Measurements from ENCODE around the gene ACVR1B. TPM values are rescaled to one million over a fixed set of nuclear protein-coding genes. Genes with fewer than 3 reads are reported as not detected.

ACVR1B gene
- total and polyA plus RNA-seq, 4 donors, result 16.1 to 50.5 (median 37.8) TPM

DNA sequence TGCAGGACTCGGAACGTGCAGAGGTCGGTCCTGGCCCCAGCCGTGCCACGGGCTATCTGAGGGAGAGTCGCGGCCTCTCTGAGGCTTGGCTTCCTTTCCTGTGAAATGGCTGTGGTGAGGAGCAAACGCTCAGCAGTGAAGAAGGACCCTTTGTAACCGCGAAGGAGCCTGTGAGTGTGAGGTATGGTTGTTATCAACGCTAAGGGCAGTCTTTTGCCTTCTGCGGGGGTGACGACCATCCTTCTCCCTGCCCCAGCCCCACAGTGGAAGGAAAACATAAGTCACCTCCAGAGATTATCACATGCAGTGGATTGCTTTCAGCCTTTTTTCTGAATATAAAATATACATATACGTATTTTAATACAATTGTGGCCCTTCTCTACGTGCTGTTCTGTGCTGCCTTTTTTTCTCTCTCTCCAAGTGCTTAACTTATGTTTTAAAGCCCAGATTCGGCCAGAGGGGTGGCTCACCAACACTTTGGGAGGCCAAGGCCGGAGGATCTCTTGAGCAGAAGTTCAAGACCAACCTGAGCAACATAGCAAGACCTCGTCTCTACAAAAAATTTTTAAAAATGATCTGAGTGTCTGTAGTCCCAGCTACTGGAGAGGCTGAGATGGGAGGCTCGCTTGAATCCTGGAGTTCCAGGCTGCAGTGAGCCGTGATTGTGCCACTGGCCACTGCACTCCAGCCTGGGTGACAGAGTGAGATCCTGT lies 72.6 kb downstream of the ACVR1B start:
- no peak for DNase-seq (ENCODE audit: low read depth in 4 of 6, low spot score in 6 of 6)
- Histone ChIP-seq H3K4me3 (ENCODE audit: low read depth, low read length) (peak overlapping the region; percentile 60), H3K4me1 (ENCODE audit: control insufficient read depth, insufficient read depth, low read length) (peaks cover 44% of the 10 kb centered on the region), H3K27me3 (ENCODE audit: control insufficient read depth, insufficient read depth, low read length) (peaks cover 10% of the 10 kb centered on the region), H3K36me3 (ENCODE audit: control insufficient read depth, insufficient read depth, low read length) (no peaks in the 10 kb centered on the region), H3K27ac (ENCODE audit: low read depth, low read length) (peak overlapping the region; percentile 8), H3K9me3 (ENCODE audit: control insufficient read depth, insufficient read depth, low read length) (no peaks in the 10 kb centered on the region)
- WGBS (ENCODE audit: insufficient coverage), result 75% methylated on average over 4 of the region's 20 CpGs

DNA sequence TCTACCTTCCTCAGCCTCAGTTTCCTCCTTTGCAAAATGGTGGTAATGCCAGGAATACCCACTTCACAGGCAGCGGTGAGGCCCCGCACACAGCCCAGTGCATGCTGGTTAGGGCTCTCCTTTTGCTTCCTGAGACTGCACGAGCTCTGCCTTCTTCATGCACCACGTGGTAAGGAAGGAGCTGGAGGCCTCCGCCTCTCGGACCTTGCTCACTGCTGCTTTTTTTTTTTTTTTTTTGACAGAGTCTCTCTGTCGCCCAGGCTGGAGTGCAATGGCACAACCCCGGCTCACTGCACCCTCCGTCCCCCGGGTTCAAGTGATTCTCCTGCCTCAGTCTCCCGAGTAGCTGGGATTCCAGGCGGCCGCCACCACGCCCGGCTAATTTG lies 73.3 kb downstream of the ACVR1B start:
- Histone ChIP-seq H3K4me1 (ENCODE audit: control insufficient read depth, insufficient read depth, low read length) (peaks cover 51% of the 10 kb centered on the region), H3K9me3 (ENCODE audit: control insufficient read depth, insufficient read depth, low read length) (no peaks in the 10 kb centered on the region), H3K36me3 (ENCODE audit: control insufficient read depth, insufficient read depth, low read length) (no peaks in the 10 kb centered on the region), H3K27me3 (ENCODE audit: control insufficient read depth, insufficient read depth, low read length) (peaks cover 8% of the 10 kb centered on the region), H3K4me3 (ENCODE audit: low read depth, low read length) (no peak overlapping the region), H3K27ac (ENCODE audit: low read depth, low read length) (no peak overlapping the region)
- WGBS (ENCODE audit: insufficient coverage), result 90% methylated on average over 14 of the region's 15 CpGs
- DNase-seq (ENCODE audit: low read depth in 4 of 6, low spot score in 6 of 6), result no peak

GRCh38 chr12:52026263-52026662 lies 74.8 kb downstream of the ACVR1B start:
- peak overlapping the region; percentile 60 for H3K27ac ChIP-seq (ENCODE audit: low read depth, low read length)
- H3K4me3 ChIP-seq (ENCODE audit: low read depth, low read length), result no peak overlapping the region
- H3K27me3 ChIP-seq (ENCODE audit: control insufficient read depth, insufficient read depth, low read length), result peaks cover 8% of the 10 kb centered on the region
- peaks cover 53% of the 10 kb centered on the region for H3K4me1 ChIP-seq (ENCODE audit: control insufficient read depth, insufficient read depth, low read length)
- no peak for DNase-seq (ENCODE audit: low read depth in 4 of 6, low spot score in 6 of 6)
- 100% methylated on average over 3 of the region's 5 CpGs for WGBS (ENCODE audit: insufficient coverage)
- H3K9me3 ChIP-seq (ENCODE audit: control insufficient read depth, insufficient read depth, low read length), result no peaks in the 10 kb centered on the region
- no peaks in the 10 kb centered on the region for H3K36me3 ChIP-seq (ENCODE audit: control insufficient read depth, insufficient read depth, low read length)

GRCh38 chr12:52027085-52027843 lies 75.8 kb downstream of the ACVR1B start:
- 74% methylated on average over 12 of the region's 12 CpGs for WGBS (ENCODE audit: insufficient coverage)
- no peak overlapping the region for H3K27ac ChIP-seq (ENCODE audit: low read depth, low read length)

DNA sequence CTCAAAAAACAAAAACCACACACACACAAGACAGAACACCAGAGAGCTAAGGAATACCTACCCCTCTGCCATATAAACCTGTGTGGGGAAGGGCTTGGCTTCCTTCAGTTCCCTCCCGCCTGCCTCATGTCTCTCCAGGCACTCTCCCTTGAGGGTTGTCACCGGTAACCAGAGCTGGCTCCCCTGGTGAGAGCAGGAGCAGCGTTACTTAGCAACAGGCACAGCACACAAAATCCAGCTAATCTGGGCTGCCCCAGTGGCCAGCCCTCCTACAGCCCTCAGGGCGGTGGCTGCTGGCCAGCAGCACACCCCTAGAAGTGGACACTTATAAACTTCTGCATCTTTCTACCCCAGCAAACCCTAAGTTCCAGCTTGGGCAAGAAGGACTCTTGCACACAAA lies 78.2 kb downstream of the ACVR1B start:
- peak overlapping the region; percentile 67 for H3K27ac ChIP-seq (ENCODE audit: low read depth, low read length)

More at GRCh38 chr12:52027085-52027843, 75.8 kb downstream of the ACVR1B start:
- DNase-seq (ENCODE audit: low read depth in 4 of 6, low spot score in 6 of 6), result no peak
- H3K4me3 ChIP-seq (ENCODE audit: low read depth, low read length), result no peak overlapping the region
- peaks cover 59% of the 10 kb centered on the region for H3K4me1 ChIP-seq (ENCODE audit: control insufficient read depth, insufficient read depth, low read length)
- no peaks in the 10 kb centered on the region for H3K9me3 ChIP-seq (ENCODE audit: control insufficient read depth, insufficient read depth, low read length)
- peaks cover 8% of the 10 kb centered on the region for H3K27me3 ChIP-seq (ENCODE audit: control insufficient read depth, insufficient read depth, low read length)
- no peaks in the 10 kb centered on the region for H3K36me3 ChIP-seq (ENCODE audit: control insufficient read depth, insufficient read depth, low read length)

GRCh38 chr12:52032446-52032803 lies 80.9 kb downstream of the ACVR1B start:
- no peaks in the 10 kb centered on the region for H3K9me3 ChIP-seq (ENCODE audit: control insufficient read depth, insufficient read depth, low read length)
- H3K27me3 ChIP-seq (ENCODE audit: control insufficient read depth, insufficient read depth, low read length), result no peaks in the 10 kb centered on the region
- peak in 2 of 6 donors; percentile 89 to 91 for DNase-seq (ENCODE audit: low read depth in 4 of 6, low spot score in 6 of 6)
- H3K27ac ChIP-seq (ENCODE audit: low read depth, low read length), result peak overlapping the region; percentile 96
- 7% methylated on average over 4 of the region's 5 CpGs for WGBS (ENCODE audit: insufficient coverage)
- peaks cover 52% of the 10 kb centered on the region for H3K4me1 ChIP-seq (ENCODE audit: control insufficient read depth, insufficient read depth, low read length)
- peak overlapping the region; percentile 28 for H3K4me3 ChIP-seq (ENCODE audit: low read depth, low read length)
- H3K36me3 ChIP-seq (ENCODE audit: control insufficient read depth, insufficient read depth, low read length), result no peaks in the 10 kb centered on the region

More for the DNA sequence above, 78.2 kb downstream of the ACVR1B start:
- H3K27me3 ChIP-seq (ENCODE audit: control insufficient read depth, insufficient read depth, low read length), result no peaks in the 10 kb centered on the region
- 23% methylated on average over 4 of the region's 4 CpGs for WGBS (ENCODE audit: insufficient coverage)
- no peak overlapping the region for H3K4me3 ChIP-seq (ENCODE audit: low read depth, low read length)
- peak in 3 of 6 donors; percentile 62 to 81 (median 77) for DNase-seq (ENCODE audit: low read depth in 4 of 6, low spot score in 6 of 6)
- H3K36me3 ChIP-seq (ENCODE audit: control insufficient read depth, insufficient read depth, low read length), result no peaks in the 10 kb centered on the region
- H3K4me1 ChIP-seq (ENCODE audit: control insufficient read depth, insufficient read depth, low read length), result peaks cover 56% of the 10 kb centered on the region
- no peaks in the 10 kb centered on the region for H3K9me3 ChIP-seq (ENCODE audit: control insufficient read depth, insufficient read depth, low read length)

- Histone ChIP-seq H3K4me1 (ENCODE audit: control insufficient read depth, insufficient read depth, low read length) (peaks cover 57% of the 10 kb centered on the region), H3K4me3 (ENCODE audit: low read depth, low read length) (peak overlapping the region; percentile 45), H3K36me3 (ENCODE audit: control insufficient read depth, insufficient read depth, low read length) (no peaks in the 10 kb centered on the region), H3K27ac (ENCODE audit: low read depth, low read length) (peak overlapping the region; percentile 96), H3K27me3 (ENCODE audit: control insufficient read depth, insufficient read depth, low read length) (no peaks in the 10 kb centered on the region), H3K9me3 (ENCODE audit: control insufficient read depth, insufficient read depth, low read length) (no peaks in the 10 kb centered on the region)
- DNase-seq (ENCODE audit: low read depth in 4 of 6, low spot score in 6 of 6), result peak in 5 of 6 donors; percentile 85 to 98 (median 90)
- WGBS (ENCODE audit: insufficient coverage), result under 1% methylated on average over 46 of the region's 48 CpGs
Measured at GRCh38 chr12:52032804-52033445, 81.4 kb downstream of the ACVR1B start.

- no peaks in the 10 kb centered on the region for H3K9me3 ChIP-seq (ENCODE audit: control insufficient read depth, insufficient read depth, low read length)
- no peak for DNase-seq (ENCODE audit: low read depth in 4 of 6, low spot score in 6 of 6)
- no peaks in the 10 kb centered on the region for H3K27me3 ChIP-seq (ENCODE audit: control insufficient read depth, insufficient read depth, low read length)
- 52% methylated on average over 7 of the region's 13 CpGs for WGBS (ENCODE audit: insufficient coverage)
- H3K36me3 ChIP-seq (ENCODE audit: control insufficient read depth, insufficient read depth, low read length), result no peaks in the 10 kb centered on the region
- peak overlapping the region; percentile 96 for H3K27ac ChIP-seq (ENCODE audit: low read depth, low read length)
- H3K4me1 ChIP-seq (ENCODE audit: control insufficient read depth, insufficient read depth, low read length), result peaks cover 63% of the 10 kb centered on the region
- H3K4me3 ChIP-seq (ENCODE audit: low read depth, low read length), result peak overlapping the region; percentile 45
Measured at GRCh38 chr12:52033446-52034140, 82.1 kb downstream of the ACVR1B start.

- DNase-seq (ENCODE audit: low read depth in 4 of 6, low spot score in 6 of 6), result no peak
- H3K27me3 ChIP-seq (ENCODE audit: control insufficient read depth, insufficient read depth, low read length), result no peaks in the 10 kb centered on the region
- H3K9me3 ChIP-seq (ENCODE audit: control insufficient read depth, insufficient read depth, low read length), result no peaks in the 10 kb centered on the region
- no peak overlapping the region for H3K27ac ChIP-seq (ENCODE audit: low read depth, low read length)
- H3K36me3 ChIP-seq (ENCODE audit: control insufficient read depth, insufficient read depth, low read length), result no peaks in the 10 kb centered on the region
- peaks cover 58% of the 10 kb centered on the region for H3K4me1 ChIP-seq (ENCODE audit: control insufficient read depth, insufficient read depth, low read length)
- H3K4me3 ChIP-seq (ENCODE audit: low read depth, low read length), result no peak overlapping the region
- WGBS (ENCODE audit: insufficient coverage), result no CpG with 5 or more reads among the region's 4 CpGs
Measured at GRCh38 chr12:52035190-52035589, 83.7 kb downstream of the ACVR1B start.
